Measurements from ENCODE around the gene MBNL1. TPM values are rescaled to one million over a fixed set of nuclear protein-coding genes. Genes with fewer than 3 reads are reported as not detected.

MBNL1 gene
- total RNA-seq, 1 donor = 465 TPM

- no peak overlapping the region for H3K4me3 ChIP-seq (ENCODE audit: low read depth, low read length)
- TF ChIP-seq, protein P1, sequence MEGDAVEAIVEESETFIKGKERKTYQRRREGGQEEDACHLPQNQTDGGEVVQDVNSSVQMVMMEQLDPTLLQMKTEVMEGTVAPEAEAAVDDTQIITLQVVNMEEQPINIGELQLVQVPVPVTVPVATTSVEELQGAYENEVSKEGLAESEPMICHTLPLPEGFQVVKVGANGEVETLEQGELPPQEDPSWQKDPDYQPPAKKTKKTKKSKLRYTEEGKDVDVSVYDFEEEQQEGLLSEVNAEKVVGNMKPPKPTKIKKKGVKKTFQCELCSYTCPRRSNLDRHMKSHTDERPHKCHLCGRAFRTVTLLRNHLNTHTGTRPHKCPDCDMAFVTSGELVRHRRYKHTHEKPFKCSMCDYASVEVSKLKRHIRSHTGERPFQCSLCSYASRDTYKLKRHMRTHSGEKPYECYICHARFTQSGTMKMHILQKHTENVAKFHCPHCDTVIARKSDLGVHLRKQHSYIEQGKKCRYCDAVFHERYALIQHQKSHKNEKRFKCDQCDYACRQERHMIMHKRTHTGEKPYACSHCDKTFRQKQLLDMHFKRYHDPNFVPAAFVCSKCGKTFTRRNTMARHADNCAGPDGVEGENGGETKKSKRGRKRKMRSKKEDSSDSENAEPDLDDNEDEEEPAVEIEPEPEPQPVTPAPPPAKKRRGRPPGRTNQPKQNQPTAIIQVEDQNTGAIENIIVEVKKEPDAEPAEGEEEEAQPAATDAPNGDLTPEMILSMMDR (IDR thresholded peaks at IDR 0.05; ENCODE audit: insufficient read depth, low read length) = no peak
Observed at GRCh38 chr3:152497457-152497856, 228.7 kb downstream of the MBNL1 start.

DNA sequence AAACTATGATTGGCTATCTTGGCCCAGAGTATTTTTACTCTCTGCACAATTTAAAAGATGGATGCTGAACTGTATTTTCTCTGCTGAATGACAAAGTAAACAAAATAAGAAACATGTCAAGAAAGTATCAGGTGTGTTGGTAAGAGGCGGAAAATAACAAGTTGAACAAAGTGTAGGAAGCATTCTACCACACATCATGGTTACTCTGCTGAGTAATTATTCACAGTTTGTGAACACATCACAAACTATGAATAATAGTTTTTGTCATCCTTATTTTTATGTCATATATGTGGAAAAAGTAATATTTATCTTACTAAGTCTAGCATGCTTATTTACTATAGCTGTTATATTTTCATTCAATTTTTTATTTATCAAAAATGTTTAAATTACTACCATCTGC is 229.2 kb downstream of the MBNL1 start:
- H3K4me3 ChIP-seq (ENCODE audit: low read depth, low read length) = no peak overlapping the region
- TF ChIP-seq, protein P1 (IDR thresholded peaks at IDR 0.05; ENCODE audit: insufficient read depth, low read length) = no peak

More at GRCh38 chr3:152497457-152497856, 228.7 kb downstream of the MBNL1 start:
- DNase-seq (ENCODE audit: low read depth) = peak; percentile 70

GRCh38 chr3:152499791-152500385 is 231.2 kb downstream of the MBNL1 start:
- DNase-seq (ENCODE audit: low read depth) = no peak
- H3K4me3 ChIP-seq (ENCODE audit: low read depth, low read length) = no peak overlapping the region
- TF ChIP-seq, protein P1 (IDR thresholded peaks at IDR 0.05; ENCODE audit: insufficient read depth, low read length) = no peak

More for the DNA sequence above, 229.2 kb downstream of the MBNL1 start:
- DNase-seq (ENCODE audit: low read depth) = no peak

DNA sequence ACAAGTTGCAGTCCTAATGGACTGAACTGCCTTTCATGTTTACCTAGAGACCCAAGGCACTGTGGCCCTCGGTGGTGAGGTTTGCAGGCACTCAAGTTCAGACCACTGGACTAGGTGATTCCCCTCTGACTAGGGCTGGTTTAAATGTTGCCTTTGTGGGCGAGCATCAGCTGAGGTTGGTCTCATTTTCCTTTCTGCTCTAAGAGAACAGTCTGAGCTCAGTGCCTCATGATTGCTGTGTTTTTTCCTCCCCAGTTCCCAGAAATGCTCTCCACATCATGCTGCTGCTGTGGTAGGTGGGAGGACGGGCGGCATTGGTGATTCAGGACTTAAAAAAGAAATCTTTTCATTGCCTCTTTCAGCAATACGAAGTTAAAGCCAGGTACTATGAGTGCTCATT is 237.2 kb downstream of the MBNL1 start:
- H3K4me3 ChIP-seq (ENCODE audit: low read depth, low read length) = no peak overlapping the region
- TF ChIP-seq, protein P1 (IDR thresholded peaks at IDR 0.05; ENCODE audit: insufficient read depth, low read length) = no peak
- DNase-seq (ENCODE audit: low read depth) = no peak

- peak; percentile 14 for DNase-seq (ENCODE audit: low read depth)
- TF ChIP-seq, protein P1 (IDR thresholded peaks at IDR 0.05; ENCODE audit: insufficient read depth, low read length) = peak; percentile 13
- no peak overlapping the region for H3K4me3 ChIP-seq (ENCODE audit: low read depth, low read length)
Observed at GRCh38 chr3:152508705-152509104, 240.0 kb downstream of the MBNL1 start.

GRCh38 chr3:152511904-152512303 is 243.2 kb downstream of the MBNL1 start:
- no peak overlapping the region for H3K4me3 ChIP-seq (ENCODE audit: low read depth, low read length)
- no peak for DNase-seq (ENCODE audit: low read depth)
- TF ChIP-seq, protein P1 (IDR thresholded peaks at IDR 0.05; ENCODE audit: insufficient read depth, low read length) = no peak

Measured in fibroblast of the aortic adventitia (primary cell).